Naive B cell (primary cell): Measurements from ENCODE around the gene OLR1. TPM values are rescaled to one million over a fixed set of nuclear protein-coding genes. Genes with fewer than 3 reads are reported as not detected.

Experiments used
- ATAC-seq, 2 donors: fragments of 150-1000 bp; cut with Tn5 transposase; 2 replicates each; pipeline ENCODE4 v1.10.0; 2021; ENCODE audit warnings: low read depth in 2 of 2, mild to moderate bottlenecking in 2 of 2, moderate library complexity in 2 of 2
- DNase-seq: peaks from one replicate; pipeline ENCODE4 v3.0.0; 2022
- H3K27ac Mint-ChIP-seq, 6 donors: one replicate each; pipeline ENCODE4 v1.8.0; 2020 to 2022; ENCODE audit warnings: mild to moderate bottlenecking in 6 of 6, mixed read lengths in 6 of 6, moderate library complexity in 5 of 6, inconsistent platforms in 2 of 6
- H3K27me3 Mint-ChIP-seq, 3 donors: one replicate each; pipeline ENCODE4 v1.8.0; 2021 to 2022; ENCODE audit warnings: mixed read lengths in 3 of 3, mild to moderate bottlenecking in 1 of 3
- H3K36me3 Mint-ChIP-seq, 2 donors: one replicate each; pipeline ENCODE4 v1.8.0; 2020 to 2022; ENCODE audit warnings: mixed read lengths in 2 of 2, inconsistent platforms in 1 of 2, mild to moderate bottlenecking in 1 of 2
- H3K4me1 Mint-ChIP-seq, 3 donors: one replicate each; pipeline ENCODE4 v1.8.0; 2020 to 2022; ENCODE audit warnings: mixed read lengths in 3 of 3, inconsistent platforms in 1 of 3, mild to moderate bottlenecking in 1 of 3, moderate library complexity in 1 of 3
- H3K4me3 Mint-ChIP-seq, 8 donors: one replicate each; pipeline ENCODE4 v1.8.0; 2020 to 2022; ENCODE audit warnings: mild to moderate bottlenecking in 8 of 8, mixed read lengths in 8 of 8, moderate library complexity in 8 of 8, inconsistent platforms in 2 of 8
- H3K9me3 Mint-ChIP-seq, 7 donors: one replicate each; pipeline ENCODE4 v1.8.0; 2020 to 2022; ENCODE audit warnings: mixed read lengths in 7 of 7, mild to moderate bottlenecking in 5 of 7, inconsistent platforms in 2 of 7, moderate library complexity in 1 of 7
- polyA plus RNA-seq, 6 donors: library from polyadenylated mRNA; unstranded; fragments of 300-500 nt; fragmentation: Illumina TruSeq; gene quantifications; one replicate each; pipeline ENCODE4 v1.2.3, GENCODE V29; 2021; ENCODE audit warnings: low read depth in 6 of 6

The OLR1 gene
- polyA plus RNA-seq, 6 donors from 2014 or later, result not detected

DNA sequence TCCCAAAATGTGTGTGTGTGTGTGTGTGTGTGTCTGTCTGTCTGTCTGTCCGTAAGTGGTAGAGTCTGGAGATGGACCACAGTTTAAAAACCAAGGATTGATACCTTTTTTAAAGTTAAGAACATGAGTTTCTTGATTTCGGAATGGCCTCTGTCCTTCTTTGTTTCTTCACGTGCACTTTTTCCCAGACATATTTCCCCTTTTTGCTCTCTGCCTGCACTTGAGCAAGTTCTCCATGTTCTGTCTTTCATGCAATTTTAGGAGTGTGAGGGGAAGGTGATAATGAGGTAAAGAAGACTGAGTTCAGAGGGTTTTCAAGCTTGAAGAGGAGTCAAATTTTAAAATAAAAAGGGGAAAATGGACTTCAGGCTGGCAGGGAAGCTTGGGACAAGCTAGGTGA is 12.7 kb downstream of the OLR1 start:
- DNase-seq, result no peak
- H3K4me3 Mint-ChIP-seq, result no peak overlapping the region
- H3K27ac Mint-ChIP-seq, result no peak overlapping the region
- no peak for ATAC-seq
- H3K9me3 Mint-ChIP-seq, result peaks cover 0 to 4% (median 0%) of the 10 kb centered on the region in 7 donors
- peaks cover 0 to 3% (median 0%) of the 10 kb centered on the region in 3 donors for H3K27me3 Mint-ChIP-seq
- H3K4me1 Mint-ChIP-seq, result peaks cover 5 to 30% (median 25%) of the 10 kb centered on the region in 3 donors
- no peaks in the 10 kb centered on the region for H3K36me3 Mint-ChIP-seq

DNA sequence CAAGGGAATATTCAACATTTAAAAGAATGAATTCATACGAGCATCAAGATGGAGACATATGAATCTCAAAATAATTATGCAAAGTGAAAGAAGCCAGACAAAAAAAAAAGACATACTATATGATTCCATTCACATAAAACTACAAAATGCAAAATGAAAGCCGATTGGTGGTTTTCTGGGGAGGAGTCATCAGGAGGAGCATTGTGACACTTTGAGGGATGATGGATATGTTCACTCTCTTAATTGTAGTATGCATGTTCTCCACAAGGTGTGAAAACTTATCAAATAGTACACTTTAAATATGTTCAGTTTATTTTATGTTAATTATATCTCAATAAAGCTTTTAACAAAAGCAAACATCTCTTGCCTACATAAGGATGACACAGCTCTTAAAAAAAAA is 13.5 kb downstream of the OLR1 start:
- Mint-ChIP-seq H3K27ac (no peak overlapping the region), H3K36me3 (no peaks in the 10 kb centered on the region), H3K9me3 (peaks cover 0 to 4% (median 0%) of the 10 kb centered on the region in 7 donors), H3K4me3 (no peak overlapping the region), H3K4me1 (peaks cover 9 to 36% (median 34%) of the 10 kb centered on the region in 3 donors), H3K27me3 (peaks cover 0 to 4% (median 4%) of the 10 kb centered on the region in 3 donors)
- ATAC-seq (no peak), DNase-seq (no peak)

DNA sequence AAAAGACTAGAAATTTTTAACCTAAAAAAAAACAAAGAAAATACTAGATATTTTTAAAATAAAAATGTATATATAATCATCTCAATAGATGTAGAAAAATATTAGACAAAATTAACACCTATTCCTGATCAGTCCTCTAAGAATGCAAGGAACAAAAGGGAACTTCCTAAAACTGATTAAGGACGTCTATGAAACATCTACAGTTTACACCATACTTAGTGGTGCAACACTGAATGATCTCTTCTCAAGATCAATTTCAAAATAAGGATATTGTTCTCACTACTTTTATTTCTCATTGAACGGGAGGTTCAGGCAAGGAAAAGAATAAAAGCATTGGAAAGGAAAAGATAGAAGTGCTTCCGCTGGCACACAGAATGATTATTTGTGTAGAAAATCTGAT is 16.0 kb downstream of the OLR1 start:
- Mint-ChIP-seq H3K27ac (no peak overlapping the region), H3K9me3 (peaks cover 0 to 4% (median 0%) of the 10 kb centered on the region in 7 donors), H3K4me1 (peaks cover 12 to 33% (median 28%) of the 10 kb centered on the region in 3 donors), H3K27me3 (peaks cover 0 to 15% (median 10%) of the 10 kb centered on the region in 3 donors), H3K4me3 (no peak overlapping the region), H3K36me3 (no peaks in the 10 kb centered on the region)
- ATAC-seq (no peak), DNase-seq (no peak)

DNA sequence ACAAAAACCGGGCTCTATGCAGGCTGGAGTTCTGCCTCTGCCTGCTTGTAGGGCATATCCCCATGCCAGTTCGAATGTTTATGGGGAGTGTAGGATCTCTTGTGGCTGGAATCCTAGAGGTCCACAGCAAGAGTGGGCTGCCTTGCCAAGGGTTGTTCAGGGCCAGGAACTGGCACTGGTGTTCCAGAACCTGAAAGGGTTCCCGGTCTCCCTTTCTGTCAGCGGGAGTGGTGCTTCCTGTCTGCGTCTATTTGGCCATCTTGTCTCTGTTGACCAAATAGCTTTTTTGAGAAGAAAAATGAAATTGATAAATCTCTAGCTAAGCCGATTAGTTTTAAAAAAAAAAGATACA is 17.8 kb downstream of the OLR1 start:
- peaks cover 0 to 20% (median 10%) of the 10 kb centered on the region in 3 donors for H3K27me3 Mint-ChIP-seq
- peaks cover 0 to 4% (median 0%) of the 10 kb centered on the region in 7 donors for H3K9me3 Mint-ChIP-seq
- peaks cover 7 to 21% (median 10%) of the 10 kb centered on the region in 3 donors for H3K4me1 Mint-ChIP-seq
- peak overlapping the region; percentile 76 to 95 (median 91) for H3K4me3 Mint-ChIP-seq
- no peak for DNase-seq
- ATAC-seq, result peak in 1 of 2 donors; percentile 6
- H3K36me3 Mint-ChIP-seq, result no peaks in the 10 kb centered on the region
- H3K27ac Mint-ChIP-seq, result no peak overlapping the region

DNA sequence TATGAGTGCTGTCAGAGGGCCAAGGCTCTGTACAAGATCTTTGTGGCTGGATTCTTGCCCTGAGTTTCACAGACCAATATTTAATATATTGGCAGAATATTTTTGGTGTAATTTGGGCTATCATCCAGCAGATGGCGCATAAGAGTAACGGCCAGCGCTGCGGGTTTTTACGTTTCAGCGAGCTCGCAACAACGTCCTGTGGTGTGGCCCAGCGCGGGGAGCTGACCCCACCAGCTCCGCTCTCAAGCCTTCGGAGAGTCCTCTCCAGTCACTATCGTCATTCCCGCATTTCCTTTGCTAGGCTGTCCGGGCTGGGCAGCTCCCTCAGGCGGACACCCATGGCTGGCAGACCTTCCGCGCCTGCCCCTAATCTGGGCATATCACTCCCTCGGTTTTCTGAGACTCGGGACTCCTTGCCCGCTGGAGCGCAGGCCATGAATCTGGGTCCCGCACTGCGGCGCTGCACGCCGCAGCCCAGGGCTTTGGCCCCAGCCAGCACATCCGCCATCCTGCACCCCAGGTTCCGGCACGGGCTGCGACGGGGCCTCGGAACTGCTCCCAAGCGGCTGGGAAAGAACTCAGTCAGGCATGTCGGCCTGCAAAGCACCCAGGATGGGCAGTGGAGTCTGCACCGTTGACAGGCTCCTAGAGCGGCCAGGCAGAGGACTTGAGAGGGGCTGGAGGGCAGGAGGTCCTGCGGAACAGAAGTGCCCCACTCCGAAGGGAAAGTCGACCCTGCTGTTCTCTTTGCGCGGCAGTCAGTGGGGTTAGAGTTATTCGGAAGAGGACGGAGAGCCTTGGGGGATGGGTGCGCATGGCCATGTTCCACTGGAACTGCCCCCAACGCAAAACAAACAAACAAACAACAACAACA is 18.4 kb downstream of the OLR1 start:
- H3K36me3 Mint-ChIP-seq, result no peaks in the 10 kb centered on the region
- DNase-seq (peak; percentile 52), ATAC-seq (peak; percentile 65 to 72)
- H3K4me1 Mint-ChIP-seq, result peaks cover 7 to 15% (median 9%) of the 10 kb centered on the region in 3 donors
- H3K9me3 Mint-ChIP-seq, result peaks cover 0 to 4% (median 0%) of the 10 kb centered on the region in 7 donors
- peak overlapping the region; percentile 76 to 95 (median 91) for H3K4me3 Mint-ChIP-seq
- peak overlapping the region in 2 of 6 donors; percentile 74 to 86 for H3K27ac Mint-ChIP-seq
- peaks cover 0 to 24% (median 10%) of the 10 kb centered on the region in 3 donors for H3K27me3 Mint-ChIP-seq

DNA sequence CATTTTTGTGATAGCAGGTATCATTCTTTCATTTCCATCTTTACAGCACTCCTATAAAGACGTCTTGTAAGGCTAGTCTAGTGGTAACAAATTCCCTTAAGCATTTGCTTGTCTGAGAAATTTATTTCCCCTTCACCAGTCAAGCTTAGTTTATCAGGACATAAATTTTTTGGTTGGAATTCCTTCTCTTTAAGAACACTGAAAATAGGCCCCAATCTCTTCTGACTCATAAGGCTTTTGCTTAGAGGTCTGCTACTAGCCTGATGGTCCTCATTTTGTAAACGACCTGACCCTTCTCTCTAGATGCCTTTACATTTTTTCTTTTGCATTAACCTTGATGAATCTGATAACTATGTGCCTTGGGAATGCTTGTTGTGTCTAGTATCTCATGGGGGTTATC is 20.3 kb downstream of the OLR1 start:
- peaks cover 7 to 13% (median 9%) of the 10 kb centered on the region in 3 donors for H3K4me1 Mint-ChIP-seq
- DNase-seq, result no peak
- ATAC-seq, result no peak
- H3K36me3 Mint-ChIP-seq, result no peaks in the 10 kb centered on the region
- peaks cover 0 to 24% (median 10%) of the 10 kb centered on the region in 3 donors for H3K27me3 Mint-ChIP-seq
- peaks cover 0 to 10% (median 0%) of the 10 kb centered on the region in 7 donors for H3K9me3 Mint-ChIP-seq
- H3K4me3 Mint-ChIP-seq, result no peak overlapping the region
- peak overlapping the region in 1 of 6 donors; percentile 14 for H3K27ac Mint-ChIP-seq

DNA sequence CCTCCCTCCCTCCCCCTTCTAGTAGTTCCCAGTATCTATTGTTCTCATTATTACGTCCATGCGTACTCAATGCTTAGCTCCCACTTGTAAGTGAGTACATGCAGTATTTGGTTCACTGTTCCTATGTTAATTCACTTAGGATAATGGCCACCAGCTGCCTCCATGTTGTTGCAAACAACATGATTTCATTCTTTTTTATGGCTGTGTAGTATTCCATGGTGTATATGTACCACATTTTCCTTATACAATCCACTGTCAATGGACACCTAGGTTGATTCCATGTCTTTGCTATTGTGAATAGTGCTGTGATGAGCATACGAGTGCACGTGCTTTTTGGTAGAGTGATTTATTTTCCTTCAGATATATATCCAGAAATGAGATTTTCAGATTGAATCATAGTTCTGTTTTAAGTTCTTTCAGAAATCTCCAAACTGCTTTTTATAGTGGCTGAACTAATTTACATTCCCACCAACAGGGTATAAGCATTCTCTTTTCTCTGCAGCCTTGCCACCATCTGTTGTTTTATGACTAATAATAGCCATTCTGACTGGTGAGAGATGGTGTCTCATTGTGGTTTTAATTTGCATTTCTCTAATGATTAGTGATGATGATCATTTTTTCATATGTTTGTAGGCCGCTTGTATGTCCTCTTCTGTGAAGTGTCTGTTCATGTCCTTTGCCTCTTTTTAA is 24.1 kb downstream of the OLR1 start:
- Mint-ChIP-seq H3K27ac (no peak overlapping the region), H3K4me3 (no peak overlapping the region)

DNA sequence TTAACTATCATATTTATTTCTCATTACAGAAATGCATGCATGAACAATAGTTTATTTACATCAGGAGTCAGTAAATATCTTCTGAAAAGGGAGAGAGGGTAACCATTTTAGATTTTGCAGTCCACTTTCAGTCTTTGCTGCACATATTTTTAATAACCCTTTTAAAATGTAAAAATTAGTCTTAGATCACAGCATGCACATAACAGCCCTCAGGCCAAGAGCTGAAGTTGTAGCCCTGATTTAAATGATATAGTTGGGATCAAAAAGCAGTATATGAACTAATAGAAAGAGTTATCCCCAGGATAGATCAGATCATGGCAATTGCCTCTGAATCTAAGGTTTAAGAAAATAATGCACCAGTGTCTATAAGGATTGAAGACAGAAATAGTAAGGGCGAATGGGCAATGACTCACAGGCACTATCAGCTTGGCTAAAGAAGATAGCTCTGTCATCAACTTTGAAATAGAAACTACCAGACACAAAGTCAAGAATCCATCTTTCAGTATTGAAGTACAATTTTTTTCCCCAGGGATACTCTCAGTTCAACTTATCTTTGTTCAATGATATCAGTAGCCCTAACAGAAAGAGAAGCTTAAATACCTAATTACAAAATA is 28.8 kb downstream of the OLR1 start:
- no peaks in the 10 kb centered on the region for H3K36me3 Mint-ChIP-seq
- peaks cover 0 to 7% (median 0%) of the 10 kb centered on the region in 7 donors for H3K9me3 Mint-ChIP-seq
- peaks cover 0 to 5% (median 0%) of the 10 kb centered on the region in 3 donors for H3K4me1 Mint-ChIP-seq
- H3K4me3 Mint-ChIP-seq, result no peak overlapping the region
- ATAC-seq (no peak), DNase-seq (no peak)
- H3K27me3 Mint-ChIP-seq, result peaks cover 21 to 24% (median 23%) of the 10 kb centered on the region in 3 donors
- H3K27ac Mint-ChIP-seq, result no peak overlapping the region

More for the DNA sequence above, 24.1 kb downstream of the OLR1 start:
- peaks cover 0 to 10% (median 0%) of the 10 kb centered on the region in 7 donors for H3K9me3 Mint-ChIP-seq
- no peaks in the 10 kb centered on the region for H3K36me3 Mint-ChIP-seq
- H3K27me3 Mint-ChIP-seq, result peaks cover 16 to 30% (median 16%) of the 10 kb centered on the region in 3 donors
- peaks cover 0 to under 1% (median under 1%) of the 10 kb centered on the region in 3 donors for H3K4me1 Mint-ChIP-seq
- DNase-seq (no peak), ATAC-seq (no peak)

DNA sequence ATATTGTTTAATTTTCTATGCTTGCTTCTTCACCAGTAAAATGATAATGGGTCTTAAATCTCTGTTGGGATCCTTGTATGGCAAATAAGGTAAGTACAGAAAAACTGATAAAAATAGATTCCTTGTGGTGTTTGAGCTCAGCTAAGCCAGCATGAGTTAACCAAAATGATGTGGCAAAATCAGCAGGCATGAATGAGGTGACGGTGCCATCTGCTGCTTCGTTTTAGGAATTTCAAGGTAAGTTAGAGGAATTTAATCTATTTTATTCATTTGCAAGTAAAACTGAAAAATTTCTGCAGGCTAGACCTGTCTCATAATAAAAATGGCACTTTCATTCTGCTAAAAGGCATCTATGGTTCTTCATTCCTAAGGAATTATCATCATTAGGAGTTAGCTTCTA is 31.9 kb downstream of the OLR1 start:
- peak; percentile 30 to 57 for ATAC-seq
- no peaks in the 10 kb centered on the region for H3K9me3 Mint-ChIP-seq
- H3K27ac Mint-ChIP-seq, result no peak overlapping the region
- no peak overlapping the region for H3K4me3 Mint-ChIP-seq
- peaks cover 38 to 44% (median 40%) of the 10 kb centered on the region in 3 donors for H3K27me3 Mint-ChIP-seq
- H3K4me1 Mint-ChIP-seq, result peaks cover 0 to 5% (median 0%) of the 10 kb centered on the region in 3 donors
- peak; percentile 41 for DNase-seq
- no peaks in the 10 kb centered on the region for H3K36me3 Mint-ChIP-seq

DNA sequence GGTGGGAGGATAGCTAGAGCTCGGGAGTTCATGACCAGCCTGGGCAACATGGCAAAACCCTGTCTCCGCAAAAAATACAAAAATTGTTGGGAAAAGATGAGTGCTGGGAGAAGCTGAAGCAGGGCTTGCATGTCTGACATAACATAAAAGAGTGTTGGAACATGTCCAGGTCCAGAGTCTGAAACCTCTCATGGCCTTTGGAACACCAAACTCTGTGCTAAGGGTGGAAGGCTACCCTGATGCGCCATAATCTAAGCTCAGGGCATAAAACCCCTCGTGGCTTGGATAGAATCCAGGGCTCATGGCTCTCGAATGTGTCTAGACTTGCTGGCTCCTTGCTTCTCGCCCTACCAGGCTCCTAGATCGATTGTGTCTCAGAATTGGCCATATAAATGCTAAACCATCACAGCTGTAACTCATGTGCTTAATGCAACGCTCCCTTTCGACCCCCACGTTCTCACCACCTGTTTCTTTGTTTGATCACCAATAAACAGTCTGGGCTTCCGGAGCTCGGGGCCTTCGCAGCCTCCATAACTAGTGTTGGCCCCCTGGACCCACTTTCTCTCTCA is 35.2 kb downstream of the OLR1 start:
- Mint-ChIP-seq H3K9me3 (no peaks in the 10 kb centered on the region), H3K4me3 (peak overlapping the region in 1 of 8 donors; percentile 54), H3K27me3 (peaks cover 34 to 46% (median 37%) of the 10 kb centered on the region in 3 donors), H3K36me3 (no peaks in the 10 kb centered on the region), H3K27ac (no peak overlapping the region), H3K4me1 (peaks cover 0 to 5% (median 0%) of the 10 kb centered on the region in 3 donors)
- DNase-seq (no peak), ATAC-seq (no peak)

DNA sequence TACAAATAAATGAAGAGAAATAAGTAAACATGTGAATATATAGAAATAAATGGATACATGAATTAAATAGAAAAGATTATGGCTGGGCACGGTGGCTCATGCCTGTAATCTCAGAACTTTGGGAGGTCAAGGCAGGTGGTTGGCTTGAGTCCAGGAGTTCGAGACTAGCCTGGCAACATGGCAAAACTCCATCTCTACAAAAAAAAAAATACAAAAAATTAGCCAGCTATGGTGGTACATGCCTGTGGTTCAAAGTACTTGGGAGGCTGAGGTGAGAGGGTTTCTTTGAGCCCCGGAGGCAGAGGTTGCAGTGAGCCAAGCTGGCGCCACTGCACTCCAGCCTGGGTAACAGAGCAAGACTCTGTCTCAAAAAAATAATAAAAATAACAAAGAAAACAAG is 36.8 kb downstream of the OLR1 start:
- Mint-ChIP-seq H3K9me3 (no peaks in the 10 kb centered on the region), H3K36me3 (no peaks in the 10 kb centered on the region)
- DNase-seq, result no peak

DNA sequence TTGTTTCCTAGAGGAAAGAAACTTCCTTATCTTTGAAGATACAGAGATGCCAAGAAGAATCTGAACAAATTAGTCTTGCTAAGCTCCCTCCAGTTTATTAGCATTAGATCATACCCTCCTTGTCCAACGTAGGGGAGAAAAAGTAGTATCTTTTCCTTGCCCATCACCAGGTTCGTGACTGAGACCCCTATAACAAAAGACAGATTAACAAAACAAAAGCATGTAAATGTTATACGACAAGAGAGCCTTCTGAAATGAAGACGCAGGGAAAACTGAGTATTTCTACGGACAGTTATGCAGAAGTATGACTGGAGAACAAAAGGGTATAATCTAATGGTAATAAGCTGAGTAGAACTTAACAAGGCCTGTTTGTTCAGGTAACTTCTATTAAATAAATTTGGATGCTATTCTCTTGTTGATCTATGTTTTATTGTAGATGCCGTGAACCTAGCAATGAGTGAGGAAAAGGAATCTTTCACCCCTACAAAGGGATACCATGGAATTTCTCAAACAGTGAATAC is 39.0 kb downstream of the OLR1 start:
- ATAC-seq, result no peak
- no peak for DNase-seq
- Mint-ChIP-seq H3K9me3 (no peaks in the 10 kb centered on the region), H3K27me3 (peaks cover 42 to 59% (median 55%) of the 10 kb centered on the region in 3 donors), H3K27ac (no peak overlapping the region), H3K36me3 (no peaks in the 10 kb centered on the region), H3K4me3 (no peak overlapping the region), H3K4me1 (peaks cover 11 to 18% (median 17%) of the 10 kb centered on the region in 3 donors)

More for the DNA sequence above, 36.8 kb downstream of the OLR1 start:
- no peak for ATAC-seq
- H3K27ac Mint-ChIP-seq, result no peak overlapping the region
- peaks cover under 1 to 7% (median 4%) of the 10 kb centered on the region in 3 donors for H3K4me1 Mint-ChIP-seq
- H3K4me3 Mint-ChIP-seq, result no peak overlapping the region
- H3K27me3 Mint-ChIP-seq, result peaks cover 37 to 53% (median 46%) of the 10 kb centered on the region in 3 donors
